GM23338 (cell line): ENCODE results near the gene CLCN2. TPM values are rescaled to one million over a fixed set of nuclear protein-coding genes. Genes with fewer than 3 reads are reported as not detected.

ENCODE experiments used
- ATAC-seq: fragments of 200-7000 bp; cut with Tn5 transposase; 3 replicates; pipeline ENCODE4 v1.9.1; 2020
- DNase-seq: peaks from one replicate; pipeline ENCODE4 v3.0.0-alpha.2; 2015; ENCODE audit warnings: low spot score
- H2AFZ ChIP-seq: fragments of 200-600 bp; sonication (generic); 2 replicates; pipeline ENCODE4 v1.8.0; 2016; ENCODE audit warnings: antibody characterized with exemption, mild to moderate bottlenecking, moderate library complexity
- H3F3A ChIP-seq: fragments of 200-600 bp; sonication (generic); replicated peaks from 2 replicates; pipeline ENCODE4 v1.8.0; 2017; ENCODE audit warnings: antibody characterized with exemption, mixed run types, low read depth
- H3K27ac ChIP-seq: fragments of 200-600 bp; sonication (generic); 2 replicates; pipeline ENCODE4 v1.6.1; 2016; ENCODE audit warnings: low read depth
- H3K27me3 ChIP-seq: fragments of 200-600 bp; sonication (generic); 2 replicates; pipeline ENCODE4 v1.8.0; 2016; ENCODE audit warnings: mild to moderate bottlenecking, mixed run types, moderate library complexity; ENCODE audit not compliant: insufficient read depth
- H3K36me3 ChIP-seq: fragments of 200-600 bp; sonication (generic); 2 replicates; pipeline ENCODE4 v1.8.0; 2016; ENCODE audit warnings: mild to moderate bottlenecking; ENCODE audit not compliant: insufficient read depth
- H3K4me1 ChIP-seq: fragments of 200-600 bp; sonication (generic); 2 replicates; pipeline ENCODE4 v1.8.0; 2016; ENCODE audit warnings: mild to moderate bottlenecking, moderate library complexity; ENCODE audit not compliant: insufficient read depth
- H3K4me2 ChIP-seq: fragments of 200-600 bp; sonication (generic); 2 replicates; pipeline ENCODE4 v1.7.1; 2017; ENCODE audit warnings: mixed run types
- H3K4me3 ChIP-seq: fragments of 200-600 bp; sonication (generic); 2 replicates; pipeline ENCODE4 v1.6.1; 2016; ENCODE audit warnings: mixed run types
- H3K79me2 ChIP-seq: fragments of 200-600 bp; sonication (generic); replicated peaks from 2 replicates; pipeline ENCODE4 v1.8.0; 2017; ENCODE audit warnings: mild to moderate bottlenecking; ENCODE audit not compliant: insufficient read depth
- H3K9me2 ChIP-seq: fragments of 200-600 bp; sonication (generic); 2 replicates; pipeline ENCODE4 v1.8.0; 2017; ENCODE audit not compliant: insufficient read depth
- H4K20me1 ChIP-seq: fragments of 200-600 bp; sonication (generic); replicated peaks from 2 replicates; pipeline ENCODE4 v1.8.0; 2017; ENCODE audit warnings: mild to moderate bottlenecking; ENCODE audit not compliant: insufficient read depth
- H3K27ac Mint-ChIP-seq: 2 replicates; pipeline ENCODE4 v1.8.0; 2020; ENCODE audit warnings: inconsistent platforms, mild to moderate bottlenecking, moderate library complexity, mixed read lengths
- H3K27me3 Mint-ChIP-seq: 3 replicates; pipeline ENCODE4 v1.8.0; 2022; ENCODE audit warnings: low read depth, mild to moderate bottlenecking, moderate library complexity, mixed read lengths, inconsistent platforms; ENCODE audit not compliant: insufficient read depth, poor library complexity
- H3K36me3 Mint-ChIP-seq: 3 replicates; pipeline ENCODE4 v1.8.0; 2021; ENCODE audit warnings: low read depth, mild to moderate bottlenecking, inconsistent platforms, moderate library complexity, mixed read lengths
- H3K4me1 Mint-ChIP-seq: 3 replicates; pipeline ENCODE4 v1.8.0; 2020; ENCODE audit warnings: mild to moderate bottlenecking, inconsistent platforms, mixed read lengths
- H3K4me3 Mint-ChIP-seq: 3 replicates; pipeline ENCODE4 v1.8.0; 2021; ENCODE audit warnings: moderate library complexity, mild to moderate bottlenecking, inconsistent platforms, mixed read lengths
- H3K9me3 Mint-ChIP-seq: 3 replicates; pipeline ENCODE4 v1.8.0; 2020; ENCODE audit warnings: moderate library complexity, mild to moderate bottlenecking, inconsistent platforms, mixed read lengths
- CREB1 ChIP-seq: fragments of 250-450 bp; sonication (Bioruptor Pico); IDR thresholded peaks from 2 replicates; pipeline ENCODE4 v1.5.0; 2020; ENCODE audit warnings: low read depth, mild to moderate bottlenecking, moderate library complexity
- EZH2 ChIP-seq: fragments of 200-600 bp; sonication (generic); IDR thresholded peaks from one replicate; pipeline ENCODE4 v1.8.0; 2017; ENCODE audit warnings: antibody characterized with exemption, mild to moderate bottlenecking, low read depth; ENCODE audit not compliant: unreplicated experiment
- EZH2phosphoT487 ChIP-seq: fragments of 200-600 bp; sonication (generic); IDR thresholded peaks from one replicate; pipeline ENCODE4 v1.8.1; 2018; ENCODE audit warnings: antibody characterized with exemption; ENCODE audit not compliant: unreplicated experiment
- JUNB ChIP-seq: IDR thresholded peaks from one replicate; pipeline ENCODE4 v1.6.1; 2016; ENCODE audit warnings: antibody characterized with exemption; ENCODE audit not compliant: unreplicated experiment
- NANOG ChIP-seq: IDR thresholded peaks from 2 replicates; pipeline ENCODE4 v1.6.1; 2016; ENCODE audit warnings: antibody characterized with exemption, borderline replicate concordance
- POLR2AphosphoS5 ChIP-seq: IDR thresholded peaks from 2 replicates; pipeline ENCODE4 v1.6.1; 2016; ENCODE audit warnings: antibody characterized with exemption, low read depth
- STAT1 ChIP-seq: IDR thresholded peaks from one replicate; pipeline ENCODE4 v1.6.1; 2016; ENCODE audit warnings: antibody characterized with exemption; ENCODE audit not compliant: unreplicated experiment
- ZNF114 ChIP-seq: fragments of 250-450 bp; sonication (Bioruptor Pico); IDR thresholded peaks from 2 replicates; pipeline ENCODE4 v1.5.0; 2020; ENCODE audit warnings: mild to moderate bottlenecking, moderate library complexity
- ZNF331 ChIP-seq: fragments of 250-450 bp; sonication (Bioruptor Pico); IDR thresholded peaks from 2 replicates; pipeline ENCODE4 v1.5.0; 2020; ENCODE audit warnings: low read depth, mild to moderate bottlenecking, moderate library complexity
- polyA plus RNA-seq: library from polyadenylated mRNA; unstranded; fragments of >200 nt; fragmentation: Nextera tagmentation; extraction: Ambion mirVana; gene quantifications from 2 replicates; pipeline ENCODE4 v1.2.1, GENCODE V29; 2016
- total RNA-seq: library from RNA; depleted of rRNA; stranded (reverse); fragments of >200 nt; shearing (Covaris generic); gene quantifications from 2 replicates; pipeline ENCODE4 v1.2.3, GENCODE V29; 2014
- TF ChIP-seq, protein P1 (sequence below), 2 experiments: fragments of 200-600 bp in 1 of 2; sonication (generic) in 1 of 2; conservative IDR thresholded peaks; 2 replicates each; pipeline versions ENCODE4 v1.5.1 to v1.6.1; 2016 to 2017; ENCODE audit warnings: antibody characterized with exemption in 2 of 2, low read depth in 2 of 2, mild to moderate bottlenecking in 2 of 2, moderate library complexity in 1 of 2
- TF ChIP-seq, protein P2 (sequence below): IDR thresholded peaks from one replicate; pipeline ENCODE4 v1.6.1; 2018; ENCODE audit warnings: antibody characterized with exemption; ENCODE audit not compliant: unreplicated experiment
- TF ChIP-seq, protein P3 (sequence below): fragments of 250-450 bp; sonication (Bioruptor Pico); IDR thresholded peaks from 2 replicates; pipeline ENCODE4 v1.5.0; 2020; ENCODE audit warnings: mild to moderate bottlenecking, moderate library complexity
- TF ChIP-seq, protein P4 (sequence below): IDR thresholded peaks from 2 replicates; pipeline ENCODE4 v1.6.1; 2016; ENCODE audit warnings: antibody characterized with exemption

CLCN2 gene
- total and polyA plus RNA-seq, 2 experiments from 2014 or later: 7.0 to 9.2 TPM

DNA sequence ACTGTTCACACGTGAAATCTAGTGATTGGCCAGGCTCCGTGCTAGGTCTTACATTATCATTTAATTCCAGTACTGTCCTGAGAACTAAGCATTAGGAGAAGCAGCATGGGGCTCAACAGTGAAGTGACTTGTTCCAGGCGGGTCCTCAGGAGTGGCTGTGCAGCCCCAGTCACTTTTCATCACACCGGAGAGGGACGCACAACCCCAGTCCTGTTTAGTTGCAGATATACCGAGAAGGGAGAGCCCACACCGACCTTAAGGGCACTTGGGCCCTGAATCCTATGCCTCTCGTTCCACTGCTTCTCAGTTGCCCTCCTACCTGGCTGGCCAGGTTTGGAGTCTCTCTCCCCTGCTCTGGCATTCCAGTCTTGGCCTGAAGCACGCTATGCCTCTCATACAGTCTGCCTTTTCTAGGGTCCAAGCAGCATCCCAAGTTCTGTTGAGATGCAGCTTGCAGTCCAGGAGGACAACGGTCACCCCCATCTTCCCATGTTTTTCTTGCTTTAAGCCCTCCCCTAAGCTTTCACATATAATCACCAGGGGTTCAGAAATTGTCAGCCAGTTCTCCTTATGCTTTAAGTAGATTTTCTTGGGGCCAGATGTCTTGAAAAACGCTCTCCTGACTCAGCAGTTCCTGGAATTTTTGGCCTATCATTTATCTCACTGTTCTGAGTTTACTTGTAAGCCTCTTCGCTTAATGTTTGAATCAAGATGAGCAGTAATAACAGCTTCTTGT, 13.9 kb downstream of the CLCN2 start:
- no peak for DNase-seq
- Mint-ChIP-seq H3K36me3 (peaks cover 25% of the 10 kb centered on the region), H3K27ac (peak overlapping the region; percentile 72; the same call in 1 of the 2 replicates), H3K27me3 (peaks cover 8% of the 10 kb centered on the region), H3K4me1 (peaks cover 22% of the 10 kb centered on the region), H3K9me3 (no peaks in the 10 kb centered on the region), H3K4me3 (no peak overlapping the region)
- Histone ChIP-seq H3K9me2 (no peaks in the 10 kb centered on the region), H3K4me1 (peaks cover 10% of the 10 kb centered on the region; the same call in 1 of the 2 replicates), H3K79me2 (no peaks in the 10 kb centered on the region), H4K20me1 (peaks cover 7% of the 10 kb centered on the region; the same call in 1 of the 2 replicates), H3K27ac (peak overlapping the region; percentile 59; the same call in 1 of the 2 replicates), H3F3A (no peaks in the 10 kb centered on the region), H3K4me3 (no peak overlapping the region), H3K36me3 (no peaks in the 10 kb centered on the region), H3K4me2 (no peak overlapping the region), H2AFZ (no peak overlapping the region), H3K27me3 (no peaks in the 10 kb centered on the region)
- no peak for ATAC-seq
- TF ChIP-seq, protein P1, sequence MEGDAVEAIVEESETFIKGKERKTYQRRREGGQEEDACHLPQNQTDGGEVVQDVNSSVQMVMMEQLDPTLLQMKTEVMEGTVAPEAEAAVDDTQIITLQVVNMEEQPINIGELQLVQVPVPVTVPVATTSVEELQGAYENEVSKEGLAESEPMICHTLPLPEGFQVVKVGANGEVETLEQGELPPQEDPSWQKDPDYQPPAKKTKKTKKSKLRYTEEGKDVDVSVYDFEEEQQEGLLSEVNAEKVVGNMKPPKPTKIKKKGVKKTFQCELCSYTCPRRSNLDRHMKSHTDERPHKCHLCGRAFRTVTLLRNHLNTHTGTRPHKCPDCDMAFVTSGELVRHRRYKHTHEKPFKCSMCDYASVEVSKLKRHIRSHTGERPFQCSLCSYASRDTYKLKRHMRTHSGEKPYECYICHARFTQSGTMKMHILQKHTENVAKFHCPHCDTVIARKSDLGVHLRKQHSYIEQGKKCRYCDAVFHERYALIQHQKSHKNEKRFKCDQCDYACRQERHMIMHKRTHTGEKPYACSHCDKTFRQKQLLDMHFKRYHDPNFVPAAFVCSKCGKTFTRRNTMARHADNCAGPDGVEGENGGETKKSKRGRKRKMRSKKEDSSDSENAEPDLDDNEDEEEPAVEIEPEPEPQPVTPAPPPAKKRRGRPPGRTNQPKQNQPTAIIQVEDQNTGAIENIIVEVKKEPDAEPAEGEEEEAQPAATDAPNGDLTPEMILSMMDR (conservative IDR thresholded peaks at IDR 0.05; ENCODE audit: low read depth in 2 of 2): no peak
- TF ChIP-seq ZNF114 (CRISPR knock-in tag) (no peak), ZNF331 (no peak), JUNB (no peak), EZH2 (no peak), NANOG (no peak), EZH2phosphoT487 (no peak), POLR2AphosphoS5 (no peak), STAT1 (no peak), CREB1 (CRISPR knock-in tag) (no peak)
- TF ChIP-seq, protein P2, sequence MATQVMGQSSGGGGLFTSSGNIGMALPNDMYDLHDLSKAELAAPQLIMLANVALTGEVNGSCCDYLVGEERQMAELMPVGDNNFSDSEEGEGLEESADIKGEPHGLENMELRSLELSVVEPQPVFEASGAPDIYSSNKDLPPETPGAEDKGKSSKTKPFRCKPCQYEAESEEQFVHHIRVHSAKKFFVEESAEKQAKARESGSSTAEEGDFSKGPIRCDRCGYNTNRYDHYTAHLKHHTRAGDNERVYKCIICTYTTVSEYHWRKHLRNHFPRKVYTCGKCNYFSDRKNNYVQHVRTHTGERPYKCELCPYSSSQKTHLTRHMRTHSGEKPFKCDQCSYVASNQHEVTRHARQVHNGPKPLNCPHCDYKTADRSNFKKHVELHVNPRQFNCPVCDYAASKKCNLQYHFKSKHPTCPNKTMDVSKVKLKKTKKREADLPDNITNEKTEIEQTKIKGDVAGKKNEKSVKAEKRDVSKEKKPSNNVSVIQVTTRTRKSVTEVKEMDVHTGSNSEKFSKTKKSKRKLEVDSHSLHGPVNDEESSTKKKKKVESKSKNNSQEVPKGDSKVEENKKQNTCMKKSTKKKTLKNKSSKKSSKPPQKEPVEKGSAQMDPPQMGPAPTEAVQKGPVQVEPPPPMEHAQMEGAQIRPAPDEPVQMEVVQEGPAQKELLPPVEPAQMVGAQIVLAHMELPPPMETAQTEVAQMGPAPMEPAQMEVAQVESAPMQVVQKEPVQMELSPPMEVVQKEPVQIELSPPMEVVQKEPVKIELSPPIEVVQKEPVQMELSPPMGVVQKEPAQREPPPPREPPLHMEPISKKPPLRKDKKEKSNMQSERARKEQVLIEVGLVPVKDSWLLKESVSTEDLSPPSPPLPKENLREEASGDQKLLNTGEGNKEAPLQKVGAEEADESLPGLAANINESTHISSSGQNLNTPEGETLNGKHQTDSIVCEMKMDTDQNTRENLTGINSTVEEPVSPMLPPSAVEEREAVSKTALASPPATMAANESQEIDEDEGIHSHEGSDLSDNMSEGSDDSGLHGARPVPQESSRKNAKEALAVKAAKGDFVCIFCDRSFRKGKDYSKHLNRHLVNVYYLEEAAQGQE: no peak
- TF ChIP-seq, protein P3, sequence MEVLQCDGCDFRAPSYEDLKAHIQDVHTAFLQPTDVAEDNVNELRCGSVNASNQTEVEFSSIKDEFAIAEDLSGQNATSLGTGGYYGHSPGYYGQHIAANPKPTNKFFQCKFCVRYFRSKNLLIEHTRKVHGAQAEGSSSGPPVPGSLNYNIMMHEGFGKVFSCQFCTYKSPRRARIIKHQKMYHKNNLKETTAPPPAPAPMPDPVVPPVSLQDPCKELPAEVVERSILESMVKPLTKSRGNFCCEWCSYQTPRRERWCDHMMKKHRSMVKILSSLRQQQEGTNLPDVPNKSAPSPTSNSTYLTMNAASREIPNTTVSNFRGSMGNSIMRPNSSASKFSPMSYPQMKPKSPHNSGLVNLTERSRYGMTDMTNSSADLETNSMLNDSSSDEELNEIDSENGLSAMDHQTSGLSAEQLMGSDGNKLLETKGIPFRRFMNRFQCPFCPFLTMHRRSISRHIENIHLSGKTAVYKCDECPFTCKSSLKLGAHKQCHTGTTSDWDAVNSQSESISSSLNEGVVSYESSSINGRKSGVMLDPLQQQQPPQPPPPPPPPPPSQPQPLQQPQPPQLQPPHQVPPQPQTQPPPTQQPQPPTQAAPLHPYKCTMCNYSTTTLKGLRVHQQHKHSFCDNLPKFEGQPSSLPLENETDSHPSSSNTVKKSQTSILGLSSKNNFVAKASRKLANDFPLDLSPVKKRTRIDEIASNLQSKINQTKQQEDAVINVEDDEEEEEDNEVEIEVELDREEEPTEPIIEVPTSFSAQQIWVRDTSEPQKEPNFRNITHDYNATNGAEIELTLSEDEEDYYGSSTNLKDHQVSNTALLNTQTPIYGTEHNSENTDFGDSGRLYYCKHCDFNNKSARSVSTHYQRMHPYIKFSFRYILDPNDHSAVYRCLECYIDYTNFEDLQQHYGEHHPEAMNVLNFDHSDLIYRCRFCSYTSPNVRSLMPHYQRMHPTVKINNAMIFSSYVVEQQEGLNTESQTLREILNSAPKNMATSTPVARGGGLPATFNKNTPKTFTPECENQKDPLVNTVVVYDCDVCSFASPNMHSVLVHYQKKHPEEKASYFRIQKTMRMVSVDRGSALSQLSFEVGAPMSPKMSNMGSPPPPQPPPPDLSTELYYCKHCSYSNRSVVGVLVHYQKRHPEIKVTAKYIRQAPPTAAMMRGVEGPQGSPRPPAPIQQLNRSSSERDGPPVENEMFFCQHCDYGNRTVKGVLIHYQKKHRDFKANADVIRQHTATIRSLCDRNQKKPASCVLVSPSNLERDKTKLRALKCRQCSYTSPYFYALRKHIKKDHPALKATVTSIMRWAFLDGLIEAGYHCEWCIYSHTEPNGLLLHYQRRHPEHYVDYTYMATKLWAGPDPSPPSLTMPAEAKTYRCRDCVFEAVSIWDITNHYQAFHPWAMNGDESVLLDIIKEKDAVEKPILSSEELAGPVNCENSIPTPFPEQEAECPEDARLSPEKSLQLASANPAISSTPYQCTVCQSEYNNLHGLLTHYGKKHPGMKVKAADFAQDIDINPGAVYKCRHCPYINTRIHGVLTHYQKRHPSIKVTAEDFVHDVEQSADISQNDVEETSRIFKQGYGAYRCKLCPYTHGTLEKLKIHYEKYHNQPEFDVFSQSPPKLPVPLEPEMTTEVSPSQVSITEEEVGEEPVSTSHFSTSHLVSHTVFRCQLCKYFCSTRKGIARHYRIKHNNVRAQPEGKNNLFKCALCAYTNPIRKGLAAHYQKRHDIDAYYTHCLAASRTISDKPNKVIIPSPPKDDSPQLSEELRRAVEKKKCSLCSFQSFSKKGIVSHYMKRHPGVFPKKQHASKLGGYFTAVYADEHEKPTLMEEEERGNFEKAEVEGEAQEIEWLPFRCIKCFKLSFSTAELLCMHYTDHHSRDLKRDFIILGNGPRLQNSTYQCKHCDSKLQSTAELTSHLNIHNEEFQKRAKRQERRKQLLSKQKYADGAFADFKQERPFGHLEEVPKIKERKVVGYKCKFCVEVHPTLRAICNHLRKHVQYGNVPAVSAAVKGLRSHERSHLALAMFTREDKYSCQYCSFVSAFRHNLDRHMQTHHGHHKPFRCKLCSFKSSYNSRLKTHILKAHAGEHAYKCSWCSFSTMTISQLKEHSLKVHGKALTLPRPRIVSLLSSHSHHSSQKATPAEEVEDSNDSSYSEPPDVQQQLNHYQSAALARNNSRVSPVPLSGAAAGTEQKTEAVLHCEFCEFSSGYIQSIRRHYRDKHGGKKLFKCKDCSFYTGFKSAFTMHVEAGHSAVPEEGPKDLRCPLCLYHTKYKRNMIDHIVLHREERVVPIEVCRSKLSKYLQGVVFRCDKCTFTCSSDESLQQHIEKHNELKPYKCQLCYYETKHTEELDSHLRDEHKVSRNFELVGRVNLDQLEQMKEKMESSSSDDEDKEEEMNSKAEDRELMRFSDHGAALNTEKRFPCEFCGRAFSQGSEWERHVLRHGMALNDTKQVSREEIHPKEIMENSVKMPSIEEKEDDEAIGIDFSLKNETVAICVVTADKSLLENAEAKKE (CRISPR knock-in tag): no peak
- TF ChIP-seq, protein P4, sequence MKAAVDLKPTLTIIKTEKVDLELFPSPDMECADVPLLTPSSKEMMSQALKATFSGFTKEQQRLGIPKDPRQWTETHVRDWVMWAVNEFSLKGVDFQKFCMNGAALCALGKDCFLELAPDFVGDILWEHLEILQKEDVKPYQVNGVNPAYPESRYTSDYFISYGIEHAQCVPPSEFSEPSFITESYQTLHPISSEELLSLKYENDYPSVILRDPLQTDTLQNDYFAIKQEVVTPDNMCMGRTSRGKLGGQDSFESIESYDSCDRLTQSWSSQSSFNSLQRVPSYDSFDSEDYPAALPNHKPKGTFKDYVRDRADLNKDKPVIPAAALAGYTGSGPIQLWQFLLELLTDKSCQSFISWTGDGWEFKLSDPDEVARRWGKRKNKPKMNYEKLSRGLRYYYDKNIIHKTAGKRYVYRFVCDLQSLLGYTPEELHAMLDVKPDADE: no peak
